ENCODE measurements around the gene ASXL3.

The ASXL3 gene

GRCh38 chr18:33717339-33717738, 139.3 kb downstream of the ASXL3 start:
- no peak for DNase-seq (ENCODE audit: low spot score)

GRCh38 chr18:33720133-33720532, 142.1 kb downstream of the ASXL3 start:
- DNase-seq (ENCODE audit: low spot score), result no peak

GRCh38 chr18:33729556-33729955, 151.5 kb downstream of the ASXL3 start:
- no peak for DNase-seq (ENCODE audit: low spot score)

GRCh38 chr18:33733376-33733775, 155.4 kb downstream of the ASXL3 start:
- DNase-seq (ENCODE audit: low spot score), result no peak

- no peak for DNase-seq (ENCODE audit: low spot score)
These were observed 157.4 kb downstream of the ASXL3 start for GRCh38 chr18:33735428-33735827.

- DNase-seq (ENCODE audit: low spot score), result no peak
These were observed 163.7 kb downstream of the ASXL3 start for GRCh38 chr18:33741760-33742159.

GRCh38 chr18:33744032-33744697, 166.1 kb downstream of the ASXL3 start:
- no peak for DNase-seq (ENCODE audit: low spot score)

GRCh38 chr18:33745151-33745795, 167.3 kb downstream of the ASXL3 start:
- no peak for DNase-seq (ENCODE audit: low spot score)

- DNase-seq (ENCODE audit: low spot score), result no peak
These were observed 168.0 kb downstream of the ASXL3 start for GRCh38 chr18:33745871-33746545.

- DNase-seq (ENCODE audit: low spot score), result no peak
These were observed 171.8 kb downstream of the ASXL3 start for GRCh38 chr18:33749834-33750233.

- no peak for DNase-seq (ENCODE audit: low spot score)
These were observed 172.3 kb downstream of the ASXL3 start for GRCh38 chr18:33750366-33750765.

- no peak for DNase-seq (ENCODE audit: low spot score)
These were observed 173.7 kb downstream of the ASXL3 start for GRCh38 chr18:33751613-33752221.

- DNase-seq (ENCODE audit: low spot score), result no peak
These were observed 177.4 kb downstream of the ASXL3 start for GRCh38 chr18:33755391-33755790.

GRCh38 chr18:33755931-33756560, 178.0 kb downstream of the ASXL3 start:
- DNase-seq (ENCODE audit: low spot score), result no peak

GRCh38 chr18:33757037-33757436, 179.0 kb downstream of the ASXL3 start:
- no peak for DNase-seq (ENCODE audit: low spot score)

GRCh38 chr18:33761363-33761762, 183.3 kb downstream of the ASXL3 start:
- no peak for DNase-seq (ENCODE audit: low spot score)

- no peak for DNase-seq (ENCODE audit: low spot score)
These were observed 203.4 kb downstream of the ASXL3 start for GRCh38 chr18:33781429-33781828.

Measured in ecto neural progenitor cell (in vitro differentiated cells).